Liver (tissue), 9 donors: Measurements from ENCODE around the gene FHOD1. TPM values are rescaled to one million over a fixed set of nuclear protein-coding genes. Genes with fewer than 3 reads are reported as not detected.

Experiments
- DNase-seq: peaks from one replicate; pipeline ENCODE4 v3.0.0-alpha.2; 2017; ENCODE audit warnings: low spot score
- H3K27ac ChIP-seq, 2 donors: one replicate each; pipeline ENCODE4 v1.7.0; 2013; ENCODE audit warnings: inconsistent platforms in 2 of 2, low read length in 2 of 2, control low read depth in 1 of 2, low read depth in 1 of 2, mild to moderate bottlenecking in 1 of 2
- H3K27me3 ChIP-seq, 4 donors: one replicate each; pipeline versions ENCODE4 v1.6.1 to v1.7.0; 2013; ENCODE audit warnings: low read length in 3 of 4, inconsistent platforms in 1 of 4, mild to moderate bottlenecking in 1 of 4, moderate library complexity in 1 of 4; ENCODE audit not compliant: control insufficient read depth in 4 of 4, insufficient read depth in 4 of 4
- H3K36me3 ChIP-seq, 4 donors: one replicate each; pipeline versions ENCODE4 v1.6.1 to v1.7.0; 2013; ENCODE audit warnings: low read length in 3 of 4, mild to moderate bottlenecking in 3 of 4, low read depth in 1 of 4, moderate library complexity in 1 of 4; ENCODE audit not compliant: control insufficient read depth in 4 of 4, insufficient read depth in 3 of 4
- H3K4me1 ChIP-seq, 4 donors: one replicate each; pipeline versions ENCODE4 v1.6.1 to v1.7.0; 2013; ENCODE audit warnings: low read length in 3 of 4, mild to moderate bottlenecking in 3 of 4, moderate library complexity in 1 of 4; ENCODE audit not compliant: control insufficient read depth in 4 of 4, insufficient read depth in 4 of 4
- H3K4me3 ChIP-seq, 3 donors: one replicate each; pipeline versions ENCODE4 v1.6.1 to v1.7.0; 2013; ENCODE audit warnings: low read length in 3 of 3, control low read depth in 1 of 3, low read depth in 1 of 3, mild to moderate bottlenecking in 1 of 3
- H3K9ac ChIP-seq, 2 donors: one replicate each; pipeline ENCODE4 v1.7.0; 2013; ENCODE audit warnings: low read length in 2 of 2, mild to moderate bottlenecking in 2 of 2, moderate library complexity in 2 of 2, control low read depth in 1 of 2, low read depth in 1 of 2
- H3K9me3 ChIP-seq, 4 donors: one replicate each; pipeline versions ENCODE4 v1.6.1 to v1.7.0; 2013; ENCODE audit warnings: low read length in 3 of 4; ENCODE audit not compliant: control insufficient read depth in 4 of 4
- ATF3 ChIP-seq: IDR thresholded peaks from 2 replicates; pipeline ENCODE4 v1.6.1; 2016; ENCODE audit warnings: antibody characterized with exemption
- CTCF ChIP-seq: fragments of 150-350 bp; IDR thresholded peaks from 2 replicates; pipeline ENCODE4 v1.5.1; 2017; ENCODE audit warnings: improper control_type of control experiment, low read depth, low read length; ENCODE audit not compliant: missing input control
- FOXA1 ChIP-seq: IDR thresholded peaks from 2 replicates; pipeline ENCODE4 v1.6.1; 2016; ENCODE audit warnings: antibody characterized with exemption
- FOXA2 ChIP-seq: IDR thresholded peaks from 2 replicates; pipeline ENCODE4 v1.6.1; 2016; ENCODE audit warnings: antibody characterized with exemption
- GABPA ChIP-seq, 2 donors: IDR thresholded peaks in 1 of 2; conservative IDR thresholded peaks in 1 of 2; 2 replicates each; pipeline ENCODE4 v1.6.1; 2016; ENCODE audit warnings: antibody characterized with exemption in 2 of 2, mild to moderate bottlenecking in 1 of 2, moderate library complexity in 1 of 2
- HNF4A ChIP-seq, 2 donors: conservative IDR thresholded peaks; 2 replicates each; pipeline ENCODE4 v1.6.1; 2016; ENCODE audit warnings: antibody characterized with exemption in 2 of 2, mild to moderate bottlenecking in 2 of 2
- HNF4G ChIP-seq: IDR thresholded peaks from 2 replicates; pipeline ENCODE4 v1.6.1; 2016; ENCODE audit warnings: antibody characterized with exemption
- JUND ChIP-seq, 2 donors: IDR thresholded peaks; 2 replicates each; pipeline ENCODE4 v1.6.1; 2016; ENCODE audit warnings: antibody characterized with exemption in 2 of 2
- MAX ChIP-seq: IDR thresholded peaks from 2 replicates; pipeline ENCODE4 v1.6.1; 2016; ENCODE audit warnings: antibody characterized with exemption
- RAD21 ChIP-seq, 2 donors: IDR thresholded peaks; 2 replicates each; pipeline ENCODE4 v1.6.1; 2016; ENCODE audit warnings: antibody characterized with exemption in 2 of 2, mild to moderate bottlenecking in 2 of 2
- REST ChIP-seq: IDR thresholded peaks from 2 replicates; pipeline ENCODE4 v1.6.1; 2016; ENCODE audit warnings: antibody characterized with exemption, mild to moderate bottlenecking
- RXRA ChIP-seq, 2 donors: IDR thresholded peaks; 2 replicates each; pipeline ENCODE4 v1.6.1; 2017 to 2018; ENCODE audit warnings: antibody characterized with exemption in 2 of 2, mild to moderate bottlenecking in 1 of 2
- SP1 ChIP-seq: IDR thresholded peaks from 2 replicates; pipeline ENCODE4 v1.6.1; 2018; ENCODE audit warnings: antibody characterized with exemption, mild to moderate bottlenecking
- WGBS: extraction: QIAGEN DNeasy Blood & Tissue Kit; methylation state at CpG from one replicate; pipeline ENCODE4 v1.1.7; 2013; 5-methylcytosine and 5-hydroxymethylcytosine counted together
- polyA plus RNA-seq, 2 donors: library from polyadenylated mRNA; stranded (reverse) in 1 of 2; unstranded in 1 of 2; fragments of 200-250 nt in 1 of 2; fragments of >200 nt in 1 of 2; fragmentation: Nextera tagmentation in 1 of 2; extraction: Ambion mirVana in 1 of 2; gene quantifications; one replicate each; pipeline versions ENCODE4 v1.2.1 to v1.2.3, GENCODE V29; 2013 to 2015
- total RNA-seq, 2 donors: library from RNA; depleted of rRNA; stranded (reverse); fragments of >200 nt; gene quantifications; one replicate each; pipeline ENCODE4 v1.2.3, GENCODE V29; 2014
- donor health status: healthy.
- donor health status: healthy.
- donor health status: healthy.
- donor health status: healthy.
- donor health status: healthy.

The FHOD1 gene
- total and polyA plus RNA-seq, 4 donors = 2.2 to 6.4 (median 4.1) TPM

- no peak overlapping the region for H3K9ac ChIP-seq
- TF ChIP-seq JUND (IDR thresholded peaks at IDR 0.05) (no peak), ATF3 (no peak), HNF4G (no peak), SP1 (peak; percentile 1), MAX (no peak), FOXA1 (no peak)
- no peak overlapping the region for H3K27ac ChIP-seq
These were observed 61.6 kb downstream of the FHOD1 start for GRCh38 chr16:67185651-67186134.

GRCh38 chr16:67184995-67185650, 62.2 kb downstream of the FHOD1 start:
- H3K4me3 ChIP-seq = peak overlapping the region in 1 of 3 donors; percentile 12
- peak; percentile 87 for DNase-seq
- 21% methylated on average over 43 of the region's 43 CpGs for WGBS
- no peak overlapping the region for H3K9ac ChIP-seq
- H3K36me3 ChIP-seq = no peaks in the 10 kb centered on the region
- H3K9me3 ChIP-seq = no peaks in the 10 kb centered on the region
- TF ChIP-seq CTCF = peak; percentile 69
- TF ChIP-seq REST = peak; percentile 97
- TF ChIP-seq MAX = no peak
- no peak for TF ChIP-seq ATF3
- peak in 1 of 2 donors; percentile 26 for TF ChIP-seq RXRA (IDR thresholded peaks at IDR 0.05)
- peak; percentile 78 to 92 for TF ChIP-seq RAD21 (IDR thresholded peaks at IDR 0.05)
- no peak for TF ChIP-seq GABPA (IDR thresholded peaks at IDR 0.05 in 1 of 2, conservative IDR thresholded peaks at IDR 0.05 in 1 of 2)
- peak; percentile 27 for TF ChIP-seq SP1
- TF ChIP-seq FOXA2 = no peak
- no peak for TF ChIP-seq HNF4A (conservative IDR thresholded peaks at IDR 0.05)
- TF ChIP-seq JUND (IDR thresholded peaks at IDR 0.05) = no peak
- H3K27me3 ChIP-seq = no peaks in the 10 kb centered on the region
- H3K4me1 ChIP-seq = peaks cover 8 to 28% (median 19%) of the 10 kb centered on the region in 4 donors
- H3K27ac ChIP-seq = no peak overlapping the region

More at GRCh38 chr16:67185651-67186134, 61.6 kb downstream of the FHOD1 start:
- Histone ChIP-seq H3K4me1 (peaks cover 8 to 28% (median 19%) of the 10 kb centered on the region in 4 donors), H3K36me3 (no peaks in the 10 kb centered on the region), H3K4me3 (no peak overlapping the region), H3K9me3 (no peaks in the 10 kb centered on the region), H3K27me3 (no peaks in the 10 kb centered on the region)
- 10% methylated on average over 12 of the region's 12 CpGs for WGBS
- no peak for DNase-seq
